Measurements from ENCODE around the gene ZMYND15. TPM values are rescaled to one million over a fixed set of nuclear protein-coding genes. Genes with fewer than 3 reads are reported as not detected.

Gene ZMYND15
- polyA plus RNA-seq, 4 donors: 0.41 to 0.95 (median 0.45) TPM

DNA sequence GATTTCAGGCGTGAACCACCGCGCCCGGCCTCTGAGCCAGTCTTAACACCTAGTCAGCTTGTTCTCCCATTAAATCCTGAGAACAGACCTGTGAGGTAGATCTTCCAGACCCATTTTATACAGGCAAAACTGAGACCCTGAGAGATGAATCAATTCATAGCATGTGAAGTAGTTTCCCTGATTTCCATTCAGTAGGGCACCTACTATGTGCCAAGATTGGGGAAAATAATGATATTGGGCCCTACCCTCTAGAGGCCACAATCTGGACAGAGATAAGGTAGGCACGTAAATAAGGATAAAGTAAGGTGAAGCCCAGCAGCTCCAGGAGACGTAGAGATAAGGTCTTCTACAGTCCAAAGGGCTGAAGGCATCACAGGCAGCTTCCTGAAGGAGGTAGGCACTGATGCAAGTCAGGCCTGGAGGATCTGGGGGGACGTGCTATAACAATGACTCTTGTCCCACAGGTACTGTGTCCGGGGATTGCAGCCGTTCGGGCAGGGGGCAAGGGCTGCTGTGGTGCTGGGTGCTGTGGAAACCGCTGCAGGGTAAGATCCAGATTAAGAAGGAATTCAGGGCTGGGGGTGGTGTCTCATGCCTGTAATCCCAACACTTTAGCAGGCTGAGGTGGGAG lies 40.8 kb downstream of the ZMYND15 start:
- DNase-seq (ENCODE audit: low read depth in 4 of 4, low spot score in 3 of 4): no peak

DNA sequence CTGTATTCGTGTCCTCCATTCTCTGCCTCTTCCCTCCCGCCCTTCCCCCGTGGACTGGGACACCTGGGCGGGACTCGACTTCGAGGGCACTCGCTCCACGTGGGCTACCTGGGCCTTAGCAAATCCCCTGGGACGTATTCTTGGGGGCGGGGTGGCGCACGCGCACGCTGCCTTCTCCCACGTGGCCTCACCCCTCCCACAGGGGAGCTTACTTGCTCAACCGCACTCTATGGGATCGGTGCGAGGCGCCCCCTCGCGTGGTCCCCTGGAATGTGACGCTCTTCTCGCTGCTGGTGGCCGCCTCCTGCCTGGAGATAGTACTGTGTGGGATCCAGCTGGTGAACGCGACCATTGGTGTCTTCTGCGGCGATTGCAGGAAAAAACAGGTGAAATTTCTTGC lies 43.0 kb downstream of the ZMYND15 start:
- DNase-seq (ENCODE audit: low read depth in 4 of 4, low spot score in 3 of 4): no peak

DNA sequence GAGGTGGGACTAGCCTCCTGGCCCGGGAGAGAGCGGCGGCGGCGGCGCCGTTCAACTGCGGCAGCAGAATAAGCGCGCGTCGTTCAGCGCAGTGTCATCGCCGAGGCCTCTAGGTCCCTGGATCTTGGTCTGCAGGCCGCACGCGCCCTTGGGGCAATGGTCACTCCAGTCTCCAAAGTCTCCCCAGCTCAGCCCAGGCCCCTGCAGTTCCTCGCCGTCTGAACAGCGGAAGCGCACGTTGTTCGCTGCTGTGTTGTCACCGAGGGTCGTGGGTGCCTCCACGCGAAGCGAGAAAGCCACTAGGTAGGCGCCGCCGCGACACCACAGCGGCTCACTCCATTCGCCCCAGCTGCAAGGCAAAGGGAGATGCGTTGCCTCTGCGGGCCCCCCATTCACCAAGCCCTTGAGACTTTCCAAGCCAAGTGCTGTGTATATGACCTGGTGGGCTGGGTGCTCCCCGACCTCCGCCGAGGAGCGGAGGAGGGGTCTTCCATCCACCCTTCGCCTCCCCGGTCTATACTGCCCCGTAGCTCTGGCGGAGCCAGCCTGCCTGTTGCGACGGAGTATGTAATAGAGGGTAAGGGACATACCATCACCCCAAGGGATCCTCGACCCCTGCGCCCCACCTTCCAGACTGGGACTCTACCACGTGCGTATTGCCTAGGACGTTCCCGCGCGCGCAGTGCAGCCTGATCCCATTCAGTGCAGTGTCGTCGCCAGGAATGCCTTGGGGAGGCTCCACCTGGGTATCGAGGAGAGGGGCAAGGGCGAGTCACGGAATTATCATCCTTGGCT lies 45.9 kb downstream of the ZMYND15 start:
- DNase-seq (ENCODE audit: low read depth in 4 of 4, low spot score in 3 of 4): no peak

DNA sequence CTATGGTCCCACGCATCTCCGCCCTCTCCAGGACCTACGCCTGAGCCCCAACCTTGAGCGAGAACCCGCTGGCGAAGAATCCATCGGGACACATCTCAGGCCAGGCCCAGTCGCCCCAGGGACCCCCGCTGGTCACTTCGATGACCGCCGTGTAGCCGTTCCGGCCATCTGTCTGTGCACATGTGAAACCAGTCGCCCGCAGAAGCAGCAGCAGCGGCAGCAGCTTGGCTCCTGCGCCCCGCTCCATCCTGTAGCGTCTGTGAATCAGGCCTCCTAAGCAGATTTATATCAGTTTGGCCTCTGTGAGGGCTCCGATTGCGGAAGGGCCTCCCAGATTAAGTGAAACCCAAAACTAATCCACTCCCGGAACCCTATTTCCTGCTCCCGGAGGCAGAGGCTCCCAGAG lies 46.5 kb downstream of the ZMYND15 start, which contains the start of gene VMO1:
VMO1 (minus strand) TSS at position 259 of the 406 bp plus-strand sequence; CDS start at position 247, 12 bp downstream.
- no peak for DNase-seq (ENCODE audit: low read depth in 4 of 4, low spot score in 3 of 4)

DNA sequence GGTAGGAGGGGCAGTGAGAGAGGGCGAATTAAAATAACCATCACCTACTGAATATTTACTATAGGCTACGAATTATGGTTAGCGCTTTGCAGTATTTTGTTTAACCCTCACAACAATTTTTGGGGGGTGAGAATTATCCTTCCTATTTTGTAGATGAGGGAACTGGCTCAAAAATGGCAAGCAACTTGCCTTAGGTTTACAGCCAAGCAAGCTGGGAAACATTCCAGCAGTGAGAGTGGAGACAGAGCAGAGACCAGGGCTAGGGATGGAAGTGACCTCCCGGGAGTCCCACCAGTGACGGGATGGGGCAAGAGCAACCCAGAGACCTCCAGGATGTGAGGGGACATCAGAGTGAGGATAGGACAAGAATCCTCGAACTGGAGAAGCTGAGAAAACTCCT lies 46.9 kb downstream of the ZMYND15 start:
- no peak for DNase-seq (ENCODE audit: low read depth in 4 of 4, low spot score in 3 of 4)

DNA sequence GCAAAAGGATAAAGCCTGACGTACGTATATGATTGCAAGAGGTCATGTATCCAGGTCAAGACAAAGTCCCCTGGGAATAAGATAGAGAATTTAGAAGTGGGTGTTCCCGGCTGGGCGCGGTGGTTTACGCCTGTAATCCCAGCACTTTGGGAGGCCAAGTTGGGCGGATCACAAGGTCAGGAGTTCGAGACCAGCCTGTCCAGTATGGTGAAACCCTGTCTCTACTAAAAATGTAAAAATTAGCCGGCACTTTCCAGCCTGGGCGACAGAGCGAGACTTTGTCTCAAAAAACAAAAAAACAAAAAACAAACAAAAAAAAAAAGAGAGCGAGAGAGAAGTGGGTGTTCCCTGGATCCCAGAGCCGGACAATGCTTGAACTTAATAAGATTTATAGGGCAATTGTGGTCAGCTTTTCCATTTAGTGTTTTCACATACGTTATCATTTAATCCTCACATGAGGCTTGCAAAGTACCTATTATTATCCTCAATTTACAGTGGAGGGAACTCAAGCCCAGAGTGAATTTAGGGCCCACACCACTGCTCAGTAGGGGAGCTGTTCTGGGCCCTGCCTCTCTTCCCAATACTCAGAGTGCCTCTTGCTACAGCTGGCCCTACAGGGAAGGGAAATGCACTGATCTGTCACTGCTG lies 48.6 kb downstream of the ZMYND15 start:
- no peak for DNase-seq (ENCODE audit: low read depth in 4 of 4, low spot score in 3 of 4)

DNA sequence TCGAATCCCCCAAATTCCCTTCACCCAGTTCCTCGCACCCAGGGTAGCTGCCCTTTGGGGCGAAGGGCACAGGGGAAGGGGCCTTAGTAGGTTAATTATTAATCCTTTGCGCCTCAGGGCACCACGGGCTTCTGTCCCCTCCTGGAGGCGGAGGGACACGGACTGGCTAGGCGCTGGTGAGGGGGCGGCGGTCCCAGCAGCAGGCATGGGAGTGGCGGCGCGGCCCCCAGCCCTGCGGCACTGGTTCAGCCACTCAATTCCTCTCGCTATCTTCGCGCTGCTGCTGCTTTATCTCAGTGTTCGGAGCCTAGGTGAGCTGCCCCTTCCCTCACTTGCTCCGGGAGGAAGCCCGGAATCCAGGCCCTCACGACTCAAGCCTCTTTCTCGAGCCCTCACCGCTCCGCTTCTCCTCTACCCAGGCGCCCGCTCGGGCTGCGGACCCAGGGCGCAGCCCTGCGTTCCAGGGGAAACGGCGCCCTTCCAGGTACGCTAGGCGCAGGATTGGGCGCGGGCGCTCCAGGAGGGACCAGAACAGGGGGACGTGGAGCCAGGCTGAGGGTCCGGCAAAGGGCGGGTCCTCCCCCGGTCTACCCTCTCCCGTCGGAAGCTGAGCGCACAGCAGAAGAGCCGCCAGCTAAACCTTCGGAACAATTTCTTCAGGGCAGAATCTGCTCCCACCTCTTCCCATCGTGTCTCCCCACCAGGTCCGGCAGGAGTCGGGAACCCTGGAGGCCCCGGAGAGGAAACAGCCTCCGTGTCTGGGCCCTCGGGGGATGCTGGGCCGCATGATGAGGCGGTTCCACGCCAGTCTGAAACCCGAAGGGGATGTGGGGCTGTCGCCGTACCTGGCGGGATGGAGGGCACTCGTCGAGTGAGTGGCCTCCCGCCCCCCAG lies 49.4 kb downstream of the ZMYND15 start, which contains the start of gene GLTPD2:
GLTPD2 (plus strand) TSS at position 158 of the 894 bp plus-strand sequence; CDS start at position 206, 48 bp downstream.
- DNase-seq (ENCODE audit: low read depth in 4 of 4, low spot score in 3 of 4): no peak

DNA sequence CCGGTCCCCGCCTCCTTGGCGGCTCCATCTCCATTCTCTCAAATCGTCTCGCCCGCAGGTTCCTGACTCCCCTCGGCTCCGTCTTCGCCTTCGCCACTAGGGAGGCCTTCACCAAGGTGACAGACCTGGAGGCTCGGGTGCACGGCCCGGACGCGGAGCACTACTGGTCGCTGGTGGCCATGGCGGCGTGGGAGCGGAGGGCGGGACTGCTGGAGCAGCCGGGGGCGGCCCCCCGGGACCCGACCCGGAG lies 50.0 kb downstream of the ZMYND15 start:
- no peak for DNase-seq (ENCODE audit: low read depth in 4 of 4, low spot score in 3 of 4)

DNA sequence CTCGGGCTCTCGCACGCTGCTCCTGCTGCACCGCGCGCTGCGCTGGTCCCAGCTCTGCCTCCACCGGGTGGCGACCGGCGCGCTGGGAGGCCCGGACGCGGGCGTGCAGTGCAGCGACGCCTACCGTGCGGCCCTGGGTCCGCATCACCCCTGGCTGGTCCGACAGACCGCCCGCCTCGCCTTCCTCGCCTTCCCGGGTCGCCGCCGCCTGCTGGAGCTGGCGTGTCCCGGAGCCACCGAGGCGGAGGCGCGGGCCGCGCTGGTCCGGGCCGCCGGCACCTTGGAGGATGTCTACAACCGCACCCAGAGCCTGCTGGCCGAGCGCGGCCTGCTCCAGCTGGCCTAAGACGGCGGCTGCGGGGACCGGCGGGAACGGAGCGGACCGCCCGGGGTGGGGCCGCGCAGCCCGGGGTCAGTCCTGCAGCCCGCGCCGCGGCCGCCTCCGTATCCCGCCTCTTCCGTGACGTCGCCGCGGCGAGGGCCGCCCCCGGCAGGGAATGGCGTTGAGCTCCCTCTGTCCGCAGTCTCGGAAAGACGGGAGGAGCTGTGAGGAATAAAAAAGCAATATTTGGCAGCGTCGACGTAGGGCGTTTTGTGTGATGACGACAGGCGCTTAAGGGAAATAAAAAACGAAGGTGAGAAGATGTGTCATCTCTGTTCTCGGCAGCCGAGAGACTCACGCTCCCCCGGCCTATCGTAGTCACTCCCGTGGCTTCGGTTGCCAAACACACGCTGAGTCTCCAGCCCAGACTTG lies 50.5 kb downstream of the ZMYND15 start:
- peak in 3 of 4 donors; percentile 67 to 79 (median 68) for DNase-seq (ENCODE audit: low read depth in 4 of 4, low spot score in 3 of 4)

DNA sequence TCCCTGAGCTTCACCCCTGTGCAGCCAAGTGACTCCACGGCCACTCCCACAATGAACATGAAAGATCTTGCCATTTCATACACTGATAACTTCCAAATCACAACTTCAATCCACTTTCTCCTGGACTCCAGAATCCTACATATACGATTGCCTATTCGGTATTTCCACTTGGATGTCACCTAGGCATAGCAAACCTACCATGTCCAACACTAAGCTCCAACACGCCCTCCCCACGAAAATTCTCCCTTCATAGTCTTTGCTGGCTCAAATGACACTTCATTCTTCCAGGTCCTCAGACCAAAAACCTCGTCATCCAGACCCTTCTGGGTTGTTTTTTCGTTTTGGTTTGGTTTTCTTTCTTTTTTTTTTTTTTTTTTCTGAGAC lies 51.1 kb downstream of the ZMYND15 start:
- no peak for DNase-seq (ENCODE audit: low read depth in 4 of 4, low spot score in 3 of 4)

DNA sequence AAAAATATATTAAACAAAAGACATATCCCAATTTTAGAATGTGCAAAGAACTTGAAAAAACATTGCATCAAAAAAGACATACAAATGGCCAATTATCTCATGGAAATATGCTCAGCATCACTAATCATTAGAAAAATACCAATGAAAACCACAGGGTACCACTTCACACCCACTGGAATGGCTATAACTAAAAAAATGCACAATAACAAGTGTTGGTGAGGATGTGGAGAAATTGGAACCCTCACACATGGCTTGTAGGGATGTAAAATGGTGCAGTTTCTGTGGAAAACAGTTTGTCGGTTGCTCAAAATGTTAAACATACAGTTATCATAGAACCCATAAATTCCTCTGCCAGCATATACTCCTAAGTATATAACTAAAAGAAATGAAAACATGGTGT lies 55.5 kb downstream of the ZMYND15 start:
- DNase-seq (ENCODE audit: low read depth in 4 of 4, low spot score in 3 of 4): no peak

Other genes starting within 250 kb of the ZMYND15 start
- 10 to 100 TPM; 31.2 to 52.7 (median 44.5) TPM for gene SPNS2, start 241.0 kb upstream of the ZMYND15 start, polyA plus RNA-seq (ENCODE audit: insufficient read length in 4 of 4)
- 10 to 100 TPM; 34.7 to 49.4 (median 40.0) TPM for gene MYBBP1A, start 184.4 kb upstream of the ZMYND15 start, polyA plus RNA-seq (ENCODE audit: insufficient read length in 4 of 4)
- 10 to 100 TPM in 1 of 4 donors, 1 to 10 TPM in 3; 6.1 to 11.3 (median 8.2) TPM for gene GGT6, start 179.3 kb upstream of the ZMYND15 start, polyA plus RNA-seq (ENCODE audit: insufficient read length in 4 of 4)
- 10 to 100 TPM; 55.0 to 66.4 (median 60.5) TPM for gene SMTNL2, start 155.3 kb upstream of the ZMYND15 start, polyA plus RNA-seq (ENCODE audit: insufficient read length in 4 of 4)
- gene ALOX15, start 98.2 kb upstream of the ZMYND15 start, polyA plus RNA-seq (ENCODE audit: insufficient read length in 4 of 4): 1 to 10 TPM in 1 of 4 donors, under 1 TPM in 3; 0.17 to 1.1 (median 0.38) TPM
- gene PELP1, start 35.7 kb upstream of the ZMYND15 start, polyA plus RNA-seq (ENCODE audit: insufficient read length in 4 of 4): 10 to 100 TPM; 40.8 to 55.7 (median 50.3) TPM
- 10 to 100 TPM; 29.2 to 34.7 (median 31.2) TPM for gene ARRB2, start 29.2 kb upstream of the ZMYND15 start, polyA plus RNA-seq (ENCODE audit: insufficient read length in 4 of 4)
- gene MED11, start 8.4 kb upstream of the ZMYND15 start, polyA plus RNA-seq (ENCODE audit: insufficient read length in 4 of 4): 10 to 100 TPM; 24.0 to 28.8 (median 27.1) TPM
- 10 to 100 TPM; 12.5 to 15.6 (median 13.8) TPM for gene CXCL16, start 95 bp downstream of the ZMYND15 start, polyA plus RNA-seq (ENCODE audit: insufficient read length in 4 of 4)
- gene TM4SF5, start 32.1 kb downstream of the ZMYND15 start, polyA plus RNA-seq (ENCODE audit: insufficient read length in 4 of 4): 1 to 10 TPM in 3 of 4 donors, under 1 TPM in 1; 0.97 to 3.5 (median 1.9) TPM
- gene VMO1, start 46.5 kb downstream of the ZMYND15 start, polyA plus RNA-seq (ENCODE audit: insufficient read length in 4 of 4): 1 to 10 TPM in 1 of 4 donors, under 1 TPM in 3; 0.31 to 1.1 (median 0.42) TPM
- gene GLTPD2, start 49.1 kb downstream of the ZMYND15 start, polyA plus RNA-seq (ENCODE audit: insufficient read length in 4 of 4): 10 to 100 TPM in 1 of 4 donors, 1 to 10 TPM in 3; 3.8 to 14.9 (median 5.7) TPM
- gene PSMB6, start 56.3 kb downstream of the ZMYND15 start, polyA plus RNA-seq (ENCODE audit: insufficient read length in 4 of 4): 100 to 1,000 TPM; 114 to 153 (median 122) TPM
- 10 to 100 TPM; 36.2 to 39.4 (median 38.5) TPM for gene PLD2, start 67.3 kb downstream of the ZMYND15 start, polyA plus RNA-seq (ENCODE audit: insufficient read length in 4 of 4)
- gene MINK1, start 93.5 kb downstream of the ZMYND15 start, polyA plus RNA-seq (ENCODE audit: insufficient read length in 4 of 4): 10 to 100 TPM; 56.6 to 69.2 (median 59.0) TPM
- 1 to 10 TPM; 1.0 to 3.3 (median 1.5) TPM for gene C17orf107, start 159.7 kb downstream of the ZMYND15 start, polyA plus RNA-seq (ENCODE audit: insufficient read length in 4 of 4)
- 1 to 10 TPM; 1.1 to 2.7 (median 1.5) TPM for gene CHRNE, start 163.3 kb downstream of the ZMYND15 start, polyA plus RNA-seq (ENCODE audit: insufficient read length in 4 of 4)
- gene GP1BA, start 192.4 kb downstream of the ZMYND15 start, polyA plus RNA-seq (ENCODE audit: insufficient read length in 4 of 4): 1 to 10 TPM; 1.4 to 3.5 (median 1.8) TPM
- gene SLC25A11, start 200.2 kb downstream of the ZMYND15 start, polyA plus RNA-seq (ENCODE audit: insufficient read length in 4 of 4): 10 to 100 TPM; 78.2 to 98.0 (median 79.0) TPM
- gene RNF167, start 200.4 kb downstream of the ZMYND15 start, polyA plus RNA-seq (ENCODE audit: insufficient read length in 4 of 4): 100 to 1,000 TPM; 131 to 144 (median 138) TPM
- gene PFN1, start 208.7 kb downstream of the ZMYND15 start, polyA plus RNA-seq (ENCODE audit: insufficient read length in 4 of 4): 100 to 1,000 TPM; 376 to 513 (median 389) TPM
- gene ENO3, start 211.3 kb downstream of the ZMYND15 start, polyA plus RNA-seq (ENCODE audit: insufficient read length in 4 of 4): 10 to 100 TPM; 22.1 to 28.7 (median 23.7) TPM
- 100 to 1,000 TPM in 1 of 4 donors, 10 to 100 TPM in 3; 84.8 to 102 (median 95.8) TPM for gene SPAG7, start 228.0 kb downstream of the ZMYND15 start, polyA plus RNA-seq (ENCODE audit: insufficient read length in 4 of 4)
- gene CAMTA2, start 247.8 kb downstream of the ZMYND15 start, polyA plus RNA-seq (ENCODE audit: insufficient read length in 4 of 4): 10 to 100 TPM; 24.4 to 27.8 (median 25.3) TPM